Lung (tissue), 12 donors: Measurements from ENCODE around the gene COL12A1. TPM values are rescaled to one million over a fixed set of nuclear protein-coding genes. Genes with fewer than 3 reads are reported as not detected.

ENCODE experiments used
- ATAC-seq: fragments of 200-7000 bp; cut with Tn5 transposase; one replicate; pipeline ENCODE4 v1.9.1; 2020; ENCODE audit warnings: moderate number of reproducible peaks; ENCODE audit not compliant: insufficient read depth, low FRiP score
- DNase-seq, 3 donors: peaks; one replicate each; pipeline ENCODE4 v3.0.0-alpha.2; 2013 to 2017
- H3K27ac ChIP-seq, 2 donors: one replicate each; pipeline ENCODE4 v1.5.1; 2013; ENCODE audit warnings: mild to moderate bottlenecking in 2 of 2, moderate library complexity in 2 of 2, control low read depth in 1 of 2, inconsistent platforms in 1 of 2, low read depth in 1 of 2, low read length in 1 of 2
- H3K27me3 ChIP-seq, 3 donors: one replicate each; pipeline ENCODE4 v1.5.1; 2013; ENCODE audit warnings: low read length in 2 of 3; ENCODE audit not compliant: control insufficient read depth in 3 of 3, insufficient read depth in 3 of 3
- H3K36me3 ChIP-seq, 4 donors: one replicate each; pipeline ENCODE4 v1.5.1; 2013; ENCODE audit warnings: low read length in 4 of 4, mild to moderate bottlenecking in 1 of 4, moderate library complexity in 1 of 4; ENCODE audit not compliant: control insufficient read depth in 4 of 4, insufficient read depth in 4 of 4
- H3K4me1 ChIP-seq, 5 donors: one replicate each; pipeline ENCODE4 v1.5.1; 2013; ENCODE audit warnings: low read length in 5 of 5, mild to moderate bottlenecking in 2 of 5, moderate library complexity in 1 of 5; ENCODE audit not compliant: control insufficient read depth in 5 of 5, insufficient read depth in 5 of 5
- H3K4me3 ChIP-seq: one replicate; pipeline ENCODE4 v1.5.1; 2013; ENCODE audit warnings: mild to moderate bottlenecking, control low read depth, moderate library complexity
- H3K9ac ChIP-seq, 2 donors: one replicate each; pipeline ENCODE4 v1.5.1; 2013; ENCODE audit warnings: low read length in 2 of 2, control low read depth in 1 of 2; ENCODE audit not compliant: insufficient read depth in 1 of 2
- H3K9me3 ChIP-seq, 4 donors: one replicate each; pipeline ENCODE4 v1.5.1; 2013; ENCODE audit warnings: low read length in 3 of 4, mild to moderate bottlenecking in 1 of 4, moderate library complexity in 1 of 4; ENCODE audit not compliant: control insufficient read depth in 4 of 4, insufficient read depth in 3 of 4
- WGBS, 2 donors: extraction: QIAGEN DNeasy Blood & Tissue Kit; methylation state at CpG; one replicate each; pipeline ENCODE4 v1.1.7; 2013; 5-methylcytosine and 5-hydroxymethylcytosine counted together
- polyA plus RNA-seq, 2 donors: library from polyadenylated mRNA; stranded (reverse); fragments of 200-250 nt; gene quantifications; one replicate each; pipeline ENCODE4 v1.2.1, GENCODE V29; 2013
- total RNA-seq, 2 donors: library from RNA; depleted of rRNA in 1 of 2; stranded (reverse); fragments of >200 nt in 1 of 2; gene quantifications; one replicate each; pipeline ENCODE4 v1.2.1, GENCODE V29; 2014 to 2021
- TF ChIP-seq, protein P1 (sequence below): IDR thresholded peaks from 2 replicates; pipeline ENCODE4 v1.5.1; 2012; ENCODE audit warnings: mild to moderate bottlenecking; ENCODE audit errors: control extremely low read depth, extremely low read depth
- donor health status: control.
- donor health status: control.
- donor health status: Bipolar disorder and iron deficiency.
- donor health status: healthy.
- donor health status: DM: yes; HTN: yes; CAD: no.

The COL12A1 gene
- total and polyA plus RNA-seq, 4 donors = 10.6 to 75.7 (median 29.7) TPM

DNA sequence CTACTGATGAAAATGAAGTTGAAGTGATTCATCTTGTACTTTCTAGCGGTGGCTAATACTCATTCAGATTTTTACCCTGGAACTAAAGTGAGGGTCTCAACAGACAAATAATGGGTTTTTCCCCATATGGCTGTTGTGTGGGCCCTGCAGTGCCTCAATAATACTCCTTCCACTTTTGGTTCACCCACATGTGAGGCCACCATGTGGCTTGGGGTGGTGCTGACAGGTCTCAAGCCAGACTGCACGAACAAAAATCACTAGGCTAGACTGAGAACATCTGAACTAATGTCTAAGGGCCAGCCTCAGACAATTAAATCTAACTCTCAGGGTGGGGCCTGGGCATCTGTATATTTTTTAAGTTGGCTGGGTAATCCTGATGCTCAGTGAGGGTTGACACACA, 7.9 kb upstream of the COL12A1 start:
- no peak overlapping the region for H3K27ac ChIP-seq
- no peak overlapping the region for H3K9ac ChIP-seq
- ATAC-seq = no peak
- no peak overlapping the region for H3K4me3 ChIP-seq
- peaks cover 0 to 23% (median 8%) of the 10 kb centered on the region in 5 donors for H3K4me1 ChIP-seq
- peaks cover 0 to 2% (median 0%) of the 10 kb centered on the region in 3 donors for H3K27me3 ChIP-seq
- TF ChIP-seq, protein P1, sequence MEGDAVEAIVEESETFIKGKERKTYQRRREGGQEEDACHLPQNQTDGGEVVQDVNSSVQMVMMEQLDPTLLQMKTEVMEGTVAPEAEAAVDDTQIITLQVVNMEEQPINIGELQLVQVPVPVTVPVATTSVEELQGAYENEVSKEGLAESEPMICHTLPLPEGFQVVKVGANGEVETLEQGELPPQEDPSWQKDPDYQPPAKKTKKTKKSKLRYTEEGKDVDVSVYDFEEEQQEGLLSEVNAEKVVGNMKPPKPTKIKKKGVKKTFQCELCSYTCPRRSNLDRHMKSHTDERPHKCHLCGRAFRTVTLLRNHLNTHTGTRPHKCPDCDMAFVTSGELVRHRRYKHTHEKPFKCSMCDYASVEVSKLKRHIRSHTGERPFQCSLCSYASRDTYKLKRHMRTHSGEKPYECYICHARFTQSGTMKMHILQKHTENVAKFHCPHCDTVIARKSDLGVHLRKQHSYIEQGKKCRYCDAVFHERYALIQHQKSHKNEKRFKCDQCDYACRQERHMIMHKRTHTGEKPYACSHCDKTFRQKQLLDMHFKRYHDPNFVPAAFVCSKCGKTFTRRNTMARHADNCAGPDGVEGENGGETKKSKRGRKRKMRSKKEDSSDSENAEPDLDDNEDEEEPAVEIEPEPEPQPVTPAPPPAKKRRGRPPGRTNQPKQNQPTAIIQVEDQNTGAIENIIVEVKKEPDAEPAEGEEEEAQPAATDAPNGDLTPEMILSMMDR = no peak
- WGBS, 2 donors = 91 to 92% methylated on average over 2 of the region's 2 CpGs
- H3K36me3 ChIP-seq = no peaks in the 10 kb centered on the region
- H3K9me3 ChIP-seq = no peaks in the 10 kb centered on the region
- DNase-seq = no peak

DNA sequence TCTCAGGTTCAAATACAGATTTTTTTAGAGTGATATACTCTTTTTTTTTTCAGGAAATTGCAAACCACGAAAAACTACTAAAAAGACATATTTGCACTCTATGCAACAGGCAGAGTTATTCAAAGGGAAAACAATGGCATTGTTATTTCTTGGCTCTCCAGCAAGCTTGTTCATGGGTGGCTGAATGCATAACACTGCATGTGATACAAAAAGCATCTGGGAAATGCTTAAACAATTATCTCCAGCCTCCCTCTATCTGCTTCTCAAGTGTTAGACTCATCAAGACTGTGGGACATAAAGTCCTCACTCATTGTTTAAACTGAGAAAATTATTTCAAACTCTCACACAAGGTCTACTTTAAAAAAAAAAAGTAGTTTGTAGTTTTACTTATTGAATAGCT, 7.3 kb upstream of the COL12A1 start:
- no peaks in the 10 kb centered on the region for H3K9me3 ChIP-seq
- ATAC-seq = no peak
- H3K36me3 ChIP-seq = no peaks in the 10 kb centered on the region
- TF ChIP-seq, protein P1 = no peak
- no peak overlapping the region for H3K9ac ChIP-seq
- peaks cover under 1 to 27% (median 8%) of the 10 kb centered on the region in 5 donors for H3K4me1 ChIP-seq
- no peak overlapping the region for H3K27ac ChIP-seq
- 9 to 25% methylated on average over 1 of the region's 1 CpG for WGBS, 2 donors
- no peak for DNase-seq
- no peak overlapping the region for H3K4me3 ChIP-seq
- peaks cover 0 to 7% (median 4%) of the 10 kb centered on the region in 3 donors for H3K27me3 ChIP-seq

DNA sequence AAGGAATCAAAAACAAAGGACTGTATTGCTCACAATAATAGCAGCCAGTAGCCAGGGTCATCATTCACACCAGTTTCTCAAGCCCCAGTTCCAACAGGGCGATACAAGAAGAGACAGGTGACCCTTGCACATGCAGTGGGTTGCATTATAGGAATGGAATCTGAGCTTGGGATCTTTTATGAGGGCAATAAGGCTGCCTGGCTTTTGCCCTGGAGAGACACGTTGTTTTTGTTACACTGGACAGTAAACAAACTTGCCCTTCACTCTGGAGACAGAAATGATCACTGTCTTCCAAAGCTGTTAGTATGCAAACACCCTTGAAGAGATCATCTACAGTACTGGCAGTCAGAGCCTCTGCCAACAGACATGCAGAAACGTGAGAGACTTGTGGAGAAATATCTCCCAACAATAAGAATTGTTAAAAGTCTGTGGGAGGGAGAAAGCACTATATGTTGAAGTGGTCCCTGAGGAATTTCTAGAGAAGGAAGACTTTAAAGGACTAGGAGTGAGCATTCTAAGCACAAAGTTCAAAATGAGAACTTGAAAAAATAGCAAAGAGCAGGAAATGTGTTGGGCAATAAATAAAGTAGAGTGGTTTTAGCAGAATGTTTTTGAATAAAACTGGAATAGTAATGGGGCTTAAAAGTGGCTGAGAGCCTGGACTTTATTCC, 6.2 kb upstream of the COL12A1 start:
- Histone ChIP-seq H3K9ac (no peak overlapping the region), H3K4me3 (no peak overlapping the region), H3K27me3 (peaks cover 0 to 17% (median 12%) of the 10 kb centered on the region in 3 donors), H3K4me1 (peaks cover 1 to 25% (median 5%) of the 10 kb centered on the region in 5 donors), H3K27ac (no peak overlapping the region), H3K9me3 (no peaks in the 10 kb centered on the region), H3K36me3 (no peaks in the 10 kb centered on the region)
- ATAC-seq (no peak), DNase-seq (no peak)
- TF ChIP-seq, protein P1 = no peak
- WGBS, 2 donors = 23 to 36% methylated on average over 3 of the region's 3 CpGs
